ENCODE results near the gene PRSS36.
"Not testable (repeated sequence)": the region's sequence is repeated elsewhere in the genome, so short reads cannot be mapped to it uniquely, and the experiment has no call there.

PRSS36 gene

DNA sequence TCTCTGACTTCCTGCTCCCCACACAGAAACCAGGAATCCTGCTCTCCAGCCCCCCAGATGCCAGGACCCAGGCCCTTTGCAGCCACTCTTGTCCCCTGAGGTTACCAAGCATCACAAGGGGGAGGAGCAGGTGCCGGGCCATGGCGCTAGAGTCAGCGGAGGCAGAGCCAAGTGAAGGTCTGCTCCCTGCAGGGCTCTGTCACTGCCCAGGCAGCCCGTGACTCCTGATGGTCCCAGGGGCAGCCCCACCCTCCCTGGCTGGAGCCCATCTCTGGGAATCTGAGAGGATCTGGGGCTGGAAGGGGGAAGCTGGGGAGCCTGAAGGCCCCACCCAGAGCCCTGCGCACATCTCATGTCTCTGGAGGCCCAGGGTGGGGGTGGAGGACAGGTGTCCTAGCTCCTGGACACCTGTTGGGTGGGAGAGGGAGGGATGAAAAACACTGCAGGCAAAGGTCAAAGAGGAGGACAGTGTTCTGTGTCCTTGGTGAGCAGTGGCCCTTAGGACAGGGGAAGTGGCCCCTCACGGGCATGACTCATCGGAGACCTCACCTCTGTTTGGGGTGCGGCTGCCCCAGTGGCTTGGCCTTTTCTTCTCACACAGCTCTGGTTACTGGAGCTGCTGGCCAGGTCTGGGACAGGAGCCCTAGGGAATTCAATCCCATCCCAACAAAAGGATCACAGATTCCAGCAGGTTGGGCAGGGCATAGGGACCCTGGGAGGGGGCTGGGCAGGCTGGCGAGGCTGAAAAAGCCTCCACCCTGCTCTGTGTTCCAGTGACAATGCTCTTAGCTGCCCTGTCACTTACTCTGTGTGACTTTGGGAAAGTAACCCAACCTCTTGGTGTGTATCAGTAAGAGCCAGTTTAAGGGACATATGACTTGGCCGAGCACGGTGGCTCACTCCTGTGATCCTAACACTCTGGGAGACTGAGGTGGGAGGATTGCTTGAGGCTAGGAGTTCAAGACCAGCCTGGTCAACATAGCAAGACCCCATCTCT is at the start of gene PRSS36:
Gene PRSS36 (minus strand): TSS at position 173 of the 997 bp plus-strand sequence. CDS start 31 bp downstream, at position 142.
- DNase-seq = no peak

DNA sequence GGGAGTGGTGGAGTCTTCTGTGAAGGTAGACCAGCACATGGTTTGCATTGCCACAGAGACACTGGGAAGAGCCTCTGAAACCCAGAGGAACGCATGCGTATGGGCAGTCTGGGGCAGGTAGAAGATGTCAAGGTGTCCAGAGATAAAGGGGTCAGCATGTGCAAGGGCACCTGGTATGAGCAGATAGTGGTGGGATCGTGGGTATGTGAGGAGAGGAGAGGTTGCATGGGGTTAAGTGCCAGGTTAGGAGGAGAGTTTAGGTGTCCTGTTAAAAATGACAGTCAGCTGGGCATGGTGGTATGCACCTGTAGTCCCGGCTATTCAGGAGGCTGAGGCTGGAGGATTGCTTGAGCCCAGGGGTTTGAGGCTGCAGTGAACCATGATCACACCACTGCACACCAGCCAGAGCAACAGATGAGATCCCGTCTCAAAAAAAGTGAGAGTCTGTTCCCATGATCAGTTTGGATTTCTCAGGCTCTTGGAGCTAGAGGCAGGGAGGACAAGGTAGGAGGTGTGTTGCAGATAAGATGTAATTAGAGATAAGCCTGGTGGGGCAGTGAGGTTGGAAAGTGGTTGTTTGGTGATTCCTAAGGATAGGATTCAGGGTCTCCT is 49.7 kb upstream of the PRSS36 start:
- DNase-seq = no peak

DNA sequence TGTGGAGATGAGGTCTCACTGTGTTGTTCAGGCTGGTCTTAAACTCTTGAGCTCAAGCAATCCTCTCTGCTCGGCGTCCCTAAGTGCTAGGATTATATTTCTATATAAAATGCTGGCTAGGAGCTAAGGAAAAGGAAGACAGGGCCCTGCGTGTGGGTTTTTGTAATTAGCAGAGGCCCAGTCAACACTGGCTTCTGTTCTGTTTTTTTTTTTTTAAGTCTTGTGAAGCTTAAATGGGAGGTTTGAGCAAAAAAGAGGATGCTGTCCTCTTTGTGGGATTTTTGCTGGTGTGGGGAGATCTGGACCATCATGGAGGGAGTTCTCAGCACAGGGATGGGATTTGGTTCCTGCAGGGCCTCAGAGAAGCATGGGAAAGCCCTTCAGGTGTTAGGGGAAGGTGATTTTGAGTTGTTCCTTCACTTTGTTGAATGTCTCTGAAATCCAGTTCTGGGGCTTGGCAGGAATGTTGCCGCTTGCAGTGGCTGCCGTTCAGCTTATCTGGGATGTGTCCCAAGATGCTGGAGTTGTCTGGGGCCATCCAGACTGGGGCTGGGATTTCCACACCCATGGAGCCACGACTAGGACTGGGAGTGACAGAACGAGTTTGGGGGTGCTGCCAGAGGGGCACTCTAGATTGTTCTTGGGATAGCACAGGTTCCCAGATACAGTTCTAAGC is 48.5 kb upstream of the PRSS36 start:
- DNase-seq = no peak

DNA sequence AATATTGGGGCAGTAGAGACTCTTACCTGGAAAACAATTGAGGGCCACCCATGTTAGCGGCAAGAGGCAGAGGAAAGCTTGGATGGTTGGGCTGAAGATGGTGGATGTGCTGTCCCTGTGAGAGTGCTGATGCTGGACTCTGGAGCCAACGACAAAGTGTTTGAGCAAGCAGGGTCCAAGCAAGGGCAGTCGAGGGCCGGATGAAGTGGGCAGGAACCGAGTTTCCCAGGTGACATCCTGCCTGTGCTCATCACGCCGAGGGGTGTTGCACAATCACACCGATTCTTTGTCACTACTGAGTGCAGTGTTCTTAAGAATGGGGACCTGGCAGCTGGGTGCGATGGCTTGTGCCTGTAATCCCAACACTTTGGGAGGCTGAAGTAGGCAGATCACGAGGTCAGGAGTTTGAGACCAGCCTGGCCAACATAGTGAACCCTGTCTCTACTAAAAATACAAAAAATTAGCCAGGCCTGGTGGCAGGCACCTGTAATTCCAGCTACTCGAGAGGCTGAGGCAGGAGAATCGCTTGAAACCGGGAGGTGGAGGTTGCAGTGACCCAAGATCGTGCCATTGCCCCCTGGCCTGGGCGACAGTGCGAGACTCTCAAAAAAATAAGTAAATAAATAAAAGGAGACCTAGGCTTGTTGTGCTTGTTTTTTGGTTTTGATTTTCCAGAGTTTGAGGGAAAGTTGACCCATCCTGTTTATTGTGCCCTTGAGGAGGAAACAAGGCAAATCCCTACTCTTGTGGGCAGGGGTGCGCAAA is 46.6 kb upstream of the PRSS36 start:
- DNase-seq = no peak

DNA sequence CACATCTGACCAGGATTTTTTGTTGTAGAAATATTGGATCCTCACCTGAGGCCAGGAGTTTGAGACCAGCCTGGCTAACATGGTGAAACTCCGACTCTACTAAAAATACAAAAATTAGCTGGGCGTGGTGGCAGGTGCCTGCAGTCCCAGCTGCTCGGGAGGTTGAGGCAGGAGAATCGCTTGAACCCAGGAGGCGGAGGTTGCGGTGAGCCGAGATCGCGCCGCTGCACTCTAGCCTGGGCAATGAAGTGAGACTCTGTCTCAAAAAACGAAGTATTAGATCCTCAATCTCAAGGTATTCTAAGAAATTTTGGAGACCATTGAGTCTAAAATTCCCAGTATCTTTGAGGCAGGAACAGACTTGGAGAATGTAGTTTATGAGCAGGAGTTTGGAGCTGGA is 46.0 kb upstream of the PRSS36 start:
- not testable (repeated sequence) for DNase-seq

DNA sequence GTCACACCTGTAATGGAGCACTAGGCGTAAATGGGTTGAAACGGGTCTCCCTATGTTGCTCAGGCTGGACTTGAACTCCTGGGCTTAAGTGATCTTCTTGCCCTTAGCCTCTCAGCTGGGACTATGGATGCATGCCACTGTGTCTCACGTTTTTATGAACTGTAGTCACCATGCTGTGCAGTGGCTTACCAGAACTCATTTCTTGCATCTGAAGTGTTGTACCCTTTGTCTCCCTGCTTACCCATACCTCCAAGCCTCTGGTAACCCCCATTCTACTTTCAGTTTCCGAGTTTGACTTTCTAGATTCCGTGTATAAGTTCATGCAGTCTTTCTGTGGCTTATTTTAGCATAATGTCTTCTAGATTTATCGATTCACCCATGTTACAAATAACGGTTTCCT is 45.0 kb upstream of the PRSS36 start:
- DNase-seq = no peak

DNA sequence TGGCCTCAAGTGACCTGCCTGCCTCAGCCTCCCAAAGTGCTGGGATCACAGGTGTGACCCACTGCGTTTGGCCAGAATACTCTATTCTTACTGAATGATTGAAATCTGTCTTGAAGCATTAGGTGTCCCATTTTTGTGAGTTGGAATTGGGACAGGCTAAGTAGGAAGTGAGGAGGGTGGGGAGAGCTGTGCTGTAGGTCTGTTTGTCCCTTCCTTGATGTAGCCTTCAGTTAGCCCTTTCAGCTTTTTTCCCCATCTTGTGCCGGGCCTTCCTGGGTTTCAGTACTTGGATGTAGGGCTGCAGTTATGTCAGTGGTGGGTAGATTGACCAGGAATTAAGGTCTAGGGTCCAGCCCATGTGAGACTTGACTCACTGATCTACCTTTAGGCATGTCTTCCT is 44.0 kb upstream of the PRSS36 start:
- DNase-seq = no peak

DNA sequence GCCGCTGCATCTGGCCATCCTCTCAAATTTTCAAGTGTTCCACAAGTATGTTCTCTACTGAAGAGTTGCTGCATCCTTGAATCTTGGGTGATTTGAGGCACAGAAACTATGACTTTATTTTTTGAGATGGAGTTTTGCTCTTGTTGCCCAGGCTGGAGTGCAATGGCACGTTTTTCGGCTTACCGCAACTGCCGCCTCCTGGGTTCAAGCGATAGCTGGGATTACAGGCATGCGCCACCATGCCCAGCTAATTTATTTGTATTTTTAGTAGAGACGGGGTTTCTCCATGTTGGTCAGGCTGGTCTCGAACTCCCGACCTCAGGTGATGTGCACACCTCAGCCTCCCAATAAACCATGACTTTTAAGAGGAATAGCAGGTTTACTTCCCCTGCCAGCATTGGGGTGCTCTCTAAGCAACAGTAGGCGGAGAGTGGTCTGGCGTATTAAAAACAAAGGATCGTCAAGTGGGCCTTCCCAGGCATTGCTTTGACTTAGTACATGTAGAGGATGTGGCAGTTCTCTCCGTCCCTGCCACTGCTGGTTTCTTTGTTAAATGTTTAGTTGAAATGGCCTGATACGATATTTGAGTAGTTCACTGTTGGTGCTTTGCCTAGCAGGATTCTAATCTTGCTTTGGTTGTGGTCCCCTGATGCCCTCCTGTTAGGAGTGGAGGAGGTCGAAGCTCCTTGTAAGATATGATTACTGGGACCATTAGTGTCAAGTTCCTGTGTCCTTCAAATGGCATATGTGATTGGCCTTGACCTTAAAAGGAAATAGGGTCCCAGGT is 43.2 kb upstream of the PRSS36 start:
- no peak for DNase-seq

DNA sequence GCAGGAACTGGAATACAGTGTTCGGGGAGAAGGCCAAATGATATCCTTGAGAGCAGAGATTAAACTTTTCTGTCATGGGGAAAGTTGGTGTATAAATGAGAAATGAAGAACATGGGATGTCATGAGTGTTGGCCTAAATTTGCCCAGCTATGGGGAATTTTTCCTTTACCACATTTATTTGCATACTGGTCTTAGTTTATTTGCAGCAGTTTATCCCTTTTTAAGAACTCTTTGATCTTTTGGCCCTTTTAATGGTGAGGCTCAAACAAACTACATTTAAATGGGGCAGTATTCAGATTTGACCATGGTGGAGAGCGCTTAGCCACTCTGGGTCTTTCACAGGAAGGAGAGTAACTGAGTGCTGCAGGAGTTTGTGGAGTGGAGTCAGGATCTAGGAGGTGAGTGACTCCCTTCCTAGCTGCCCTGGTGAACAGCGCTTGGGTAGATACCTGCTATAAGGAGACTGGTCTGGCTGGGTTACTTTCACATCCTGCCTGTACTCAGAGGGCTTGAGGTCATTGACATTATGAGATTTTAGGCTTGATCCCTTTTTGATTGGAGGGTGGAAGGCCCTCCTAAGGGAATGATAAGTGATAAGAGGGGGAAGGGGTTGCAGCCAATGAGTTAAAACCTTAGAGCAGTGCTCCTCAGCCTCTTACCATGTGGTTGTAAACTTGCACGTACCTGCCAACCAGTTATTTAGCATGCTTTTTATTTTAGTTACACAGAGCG is 42.0 kb upstream of the PRSS36 start:
- DNase-seq = no peak

DNA sequence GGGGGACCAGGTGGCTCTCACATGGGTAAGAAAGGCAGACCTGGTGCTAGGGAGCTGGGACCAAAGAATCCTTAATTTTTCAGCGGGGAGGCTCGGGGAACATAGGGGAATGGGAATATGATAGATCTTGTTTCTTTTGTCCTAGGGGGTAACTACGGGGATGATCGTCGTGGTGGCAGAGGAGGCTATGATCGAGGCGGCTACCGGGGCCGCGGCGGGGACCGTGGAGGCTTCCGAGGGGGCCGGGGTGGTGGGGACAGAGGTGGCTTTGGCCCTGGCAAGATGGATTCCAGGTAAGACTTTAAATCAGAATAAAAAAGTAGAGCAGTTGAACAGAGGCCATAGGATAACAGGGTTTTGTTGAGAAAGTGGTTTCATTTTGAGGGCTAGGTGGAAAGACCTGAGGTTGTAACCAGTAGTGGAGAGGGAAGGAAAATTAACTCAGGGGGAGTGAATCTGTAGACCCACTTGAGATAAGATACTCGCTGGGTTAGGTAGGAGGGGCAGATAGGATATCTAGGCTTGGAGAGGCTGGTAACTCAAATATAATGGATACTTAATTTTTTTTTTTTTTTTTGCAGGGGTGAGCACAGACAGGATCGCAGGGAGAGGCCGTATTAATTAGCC is 41.1 kb upstream of the PRSS36 start:
- no peak for DNase-seq

DNA sequence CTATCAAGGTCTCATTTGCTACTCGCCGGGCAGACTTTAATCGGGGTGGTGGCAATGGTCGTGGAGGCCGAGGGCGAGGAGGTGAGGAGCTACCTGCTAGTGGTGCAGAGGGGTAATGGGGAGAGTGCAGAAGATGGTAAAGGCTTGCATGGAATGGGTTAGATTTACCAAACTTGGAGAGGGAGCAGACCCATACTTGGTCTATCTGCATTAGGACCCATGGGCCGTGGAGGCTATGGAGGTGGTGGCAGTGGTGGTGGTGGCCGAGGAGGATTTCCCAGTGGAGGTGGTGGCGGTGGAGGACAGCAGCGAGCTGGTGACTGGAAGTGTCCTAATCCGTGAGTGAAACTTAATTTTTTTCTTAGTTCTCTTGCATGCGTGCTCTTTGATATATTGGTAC is 40.2 kb upstream of the PRSS36 start:
- DNase-seq = no peak

DNA sequence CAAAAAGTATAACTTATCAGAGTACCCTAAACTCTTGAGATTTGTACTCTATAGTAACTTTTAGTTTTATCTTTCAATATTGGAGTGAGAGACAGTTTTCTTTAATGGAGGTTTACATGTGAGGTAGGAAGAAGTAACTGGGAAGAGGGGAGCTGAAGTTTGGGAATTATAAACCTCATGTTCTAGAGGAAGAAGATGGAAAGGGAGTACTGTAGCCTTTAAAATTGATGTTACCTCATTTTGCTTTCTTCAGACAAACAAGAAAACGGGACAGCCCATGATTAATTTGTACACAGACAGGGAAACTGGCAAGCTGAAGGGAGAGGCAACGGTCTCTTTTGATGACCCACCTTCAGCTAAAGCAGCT is 39.5 kb upstream of the PRSS36 start:
- no peak for DNase-seq

DNA sequence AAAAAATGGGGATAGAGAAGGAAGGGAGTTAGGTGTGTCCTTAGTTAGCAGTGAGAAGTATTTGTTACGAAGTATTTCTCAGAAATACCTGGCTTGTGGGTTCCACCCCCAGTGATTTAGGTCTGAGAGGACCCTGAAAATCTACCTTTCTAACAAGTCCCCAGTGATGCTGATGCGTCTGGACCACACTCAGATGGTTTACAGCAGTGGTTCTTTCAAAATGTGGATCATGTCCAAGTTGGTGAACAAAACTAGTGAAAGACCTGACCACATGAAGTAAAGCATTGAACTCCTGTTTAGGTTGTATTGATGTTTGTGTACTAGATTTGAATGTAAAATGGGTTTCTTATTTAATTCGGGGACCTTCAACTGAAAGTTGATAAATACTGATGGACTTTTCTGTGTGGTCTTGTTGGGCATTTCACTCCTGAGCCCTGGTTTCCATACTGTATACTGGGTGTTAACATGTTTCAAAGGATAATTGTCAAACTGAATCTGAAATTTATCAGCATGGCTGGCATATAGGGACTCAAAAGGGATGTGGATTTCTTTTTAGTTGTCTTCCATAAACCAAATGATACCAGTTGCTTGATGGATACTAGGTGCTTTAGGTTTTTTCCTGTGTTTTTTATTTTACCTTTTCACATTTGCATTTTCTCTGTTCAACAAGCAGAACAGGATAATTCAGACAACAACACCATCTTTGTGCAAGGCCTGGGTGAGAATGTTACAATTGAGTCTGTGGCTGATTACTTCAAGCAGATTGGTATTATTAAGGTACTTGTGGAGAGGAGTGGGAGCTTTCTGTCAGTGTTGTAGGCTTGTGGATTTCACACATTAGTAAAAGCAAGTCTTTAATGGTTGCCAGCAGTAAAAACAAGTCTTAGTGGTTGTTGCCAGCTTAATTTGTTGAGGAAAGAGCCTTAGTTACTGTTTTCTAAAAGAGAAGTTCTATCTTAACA is 38.9 kb upstream of the PRSS36 start:
- no peak for DNase-seq

DNA sequence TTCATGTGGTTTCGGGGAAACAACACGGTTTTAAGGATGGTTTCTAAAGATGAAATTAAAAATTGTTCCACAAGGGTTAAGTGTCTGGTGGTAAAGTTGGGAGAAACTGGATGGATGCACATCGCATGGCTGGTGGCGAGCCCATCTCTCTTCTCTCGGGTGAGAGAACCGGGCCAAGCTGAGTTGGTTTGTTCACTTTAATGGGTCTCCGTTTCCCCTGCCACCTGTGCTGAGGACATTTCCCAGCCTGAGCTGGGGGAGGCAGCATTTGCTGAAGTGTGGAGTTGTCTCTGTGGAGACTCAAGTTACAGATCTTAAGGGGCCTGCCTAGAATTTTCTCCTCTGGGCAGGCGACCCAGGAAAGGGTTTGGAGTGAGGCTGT is 37.9 kb upstream of the PRSS36 start:
- DNase-seq = no peak

DNA sequence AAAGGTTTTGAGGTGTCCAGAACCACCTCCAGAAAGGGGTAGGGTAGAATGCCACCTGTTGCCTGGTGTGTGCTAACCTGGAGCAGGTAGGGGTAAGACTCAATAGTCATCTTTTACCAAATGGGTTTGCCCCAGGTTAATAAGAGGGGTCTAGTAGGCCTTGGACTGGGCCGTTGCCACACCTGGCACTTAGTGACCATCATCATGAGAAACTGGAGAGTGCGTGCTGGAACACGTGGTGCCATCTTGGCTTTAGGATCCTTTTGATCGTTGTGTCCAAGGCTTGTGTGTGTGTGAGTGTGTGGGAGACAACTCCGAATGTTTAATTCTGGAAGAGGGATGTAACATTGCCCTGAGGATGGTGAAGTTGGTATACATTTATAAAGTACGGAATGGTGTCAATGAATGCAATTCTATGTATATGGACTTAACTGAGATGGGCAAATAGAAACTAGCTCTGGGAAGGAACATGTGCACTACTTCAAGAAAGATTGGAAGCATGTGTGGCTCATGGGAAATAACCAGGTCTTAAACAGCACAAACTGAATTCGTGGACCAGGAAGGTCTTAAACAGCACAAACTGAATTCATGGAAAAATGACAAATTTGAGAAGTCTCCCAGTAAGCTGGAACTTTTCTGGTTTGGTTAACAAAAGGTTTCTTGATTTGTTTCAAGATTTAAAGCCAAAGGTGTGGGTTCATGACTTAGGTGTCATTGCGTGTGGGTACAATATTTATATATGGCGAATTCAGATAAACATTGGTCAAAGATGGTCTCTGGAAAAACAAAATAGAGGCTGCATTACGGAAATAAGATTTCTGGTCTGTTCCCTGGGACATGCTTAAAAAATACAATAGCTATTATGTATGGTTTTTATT is 37.3 kb upstream of the PRSS36 start:
- no peak for DNase-seq

DNA sequence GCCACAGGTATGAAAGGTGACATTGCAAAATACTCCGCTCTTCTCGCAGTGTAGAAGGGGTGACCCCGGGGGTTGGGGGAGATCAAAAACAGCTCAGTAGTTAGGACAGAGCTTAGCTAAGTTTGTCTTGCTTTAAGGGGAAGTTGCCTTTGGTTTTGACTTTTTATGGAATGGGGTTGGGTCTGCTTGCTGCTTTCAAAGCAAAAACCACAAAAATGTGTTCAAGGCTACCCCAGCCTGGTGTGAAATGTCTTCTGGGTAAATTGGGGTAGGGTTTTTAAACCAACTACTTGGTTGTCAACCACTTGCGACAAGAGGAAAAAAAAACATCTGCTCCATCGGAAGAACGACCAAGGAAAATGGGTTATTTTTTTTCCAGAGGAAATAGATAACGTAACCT is 36.3 kb upstream of the PRSS36 start:
- DNase-seq = peak; percentile 55

DNA sequence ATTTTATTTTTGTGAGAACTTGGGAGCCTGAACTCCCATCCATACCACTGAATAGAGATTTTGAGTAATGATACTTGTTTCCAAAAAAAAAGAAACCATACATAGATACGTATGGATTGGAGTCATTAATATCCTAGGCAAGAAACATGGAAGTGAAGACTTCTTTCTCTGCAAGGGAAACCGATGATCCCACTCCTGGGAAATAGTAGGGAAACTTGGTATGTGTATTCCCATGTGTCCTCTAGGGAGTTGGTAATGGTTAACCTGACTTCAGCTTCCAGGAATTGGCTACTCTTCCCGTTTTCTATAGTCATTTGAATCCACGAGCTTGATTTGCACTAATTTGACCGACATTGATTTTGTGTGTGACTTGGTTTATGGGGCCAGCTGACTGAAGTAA is 35.5 kb upstream of the PRSS36 start:
- no peak for DNase-seq

DNA sequence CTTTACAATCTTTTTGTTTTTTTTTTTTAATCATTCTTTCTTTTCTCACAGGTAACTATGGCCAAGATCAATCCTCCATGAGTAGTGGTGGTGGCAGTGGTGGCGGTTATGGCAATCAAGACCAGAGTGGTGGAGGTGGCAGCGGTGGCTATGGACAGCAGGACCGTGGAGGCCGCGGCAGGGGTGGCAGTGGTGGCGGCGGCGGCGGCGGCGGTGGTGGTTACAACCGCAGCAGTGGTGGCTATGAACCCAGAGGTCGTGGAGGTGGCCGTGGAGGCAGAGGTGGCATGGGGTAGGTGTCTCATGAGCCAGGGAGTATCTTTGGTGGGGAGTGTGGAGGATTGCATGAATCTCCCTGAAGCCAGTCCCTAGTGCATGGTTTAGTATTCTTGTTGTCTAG is 35.0 kb upstream of the PRSS36 start:
- no peak for DNase-seq
